GM19238 (cell line): ENCODE measurements around the gene KCNA2.

Source experiments
- DNase-seq: peaks from one replicate; pipeline ENCODE4 v3.0.0; 2011; ENCODE audit warnings: low spot score; ENCODE audit not compliant: insufficient read length

Gene KCNA2

GRCh38 chr1:110605901-110606656 is at the start of gene KCNA2:
Gene KCNA2, minus strand, starts transcription at chr1:110606358. Its CDS starts 1,576 bp downstream, at chr1:110604782.
- no peak for DNase-seq

DNA sequence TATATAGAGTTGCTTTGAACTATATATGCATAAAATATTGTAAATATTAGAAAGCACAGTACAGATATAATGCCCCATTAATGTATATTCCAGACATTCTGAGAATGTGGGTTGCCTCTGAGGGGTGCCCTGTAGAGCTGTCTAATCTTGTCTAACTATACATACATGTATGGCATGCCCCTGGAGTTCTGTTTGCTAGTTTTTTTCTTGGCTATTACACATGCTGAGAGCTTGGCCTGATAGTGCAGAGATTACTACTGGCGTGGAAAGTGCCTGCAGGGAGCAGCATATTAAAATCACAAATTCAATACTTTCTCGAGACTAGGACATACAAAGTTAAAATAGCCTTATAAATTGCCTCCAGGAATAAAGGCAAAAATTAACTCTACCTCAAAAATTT is 44.5 kb upstream of the KCNA2 start:
- DNase-seq, result no peak

GRCh38 chr1:110648417-110648816 is 42.3 kb upstream of the KCNA2 start:
- DNase-seq, result no peak

DNA sequence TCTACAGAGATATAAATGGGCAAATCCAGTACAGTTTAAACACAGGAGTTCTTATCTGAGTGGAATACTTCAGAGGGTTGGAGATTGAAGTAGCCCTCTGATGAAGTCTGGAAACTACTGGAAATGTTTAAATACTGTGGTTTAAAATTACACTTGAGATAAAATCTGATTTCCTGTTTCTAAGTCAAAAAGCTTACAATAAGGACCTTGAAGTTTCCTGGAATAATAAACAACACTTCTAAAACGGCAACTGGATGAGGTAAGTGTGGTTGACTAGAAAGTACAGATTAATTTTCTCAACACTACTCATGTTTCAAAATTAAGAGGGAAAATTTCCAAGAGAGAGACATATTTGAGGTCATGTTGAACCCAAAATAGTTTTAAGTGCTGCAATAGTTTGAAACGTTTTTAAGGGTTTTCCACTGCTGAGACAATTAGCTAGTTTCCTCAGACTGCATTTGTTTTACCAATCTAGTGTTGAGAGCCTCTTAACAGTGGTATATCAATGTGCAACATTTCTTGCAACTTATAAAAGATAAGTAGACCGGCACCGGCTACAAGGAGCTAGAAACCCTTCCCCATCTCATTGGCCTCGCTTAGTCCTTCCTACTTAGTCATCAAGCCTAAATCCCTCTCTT is 41.2 kb upstream of the KCNA2 start:
- no peak for DNase-seq

- DNase-seq, result no peak
These were observed 39.9 kb upstream of the KCNA2 start for GRCh38 chr1:110645821-110646735.

GRCh38 chr1:110645211-110645610 is 39.1 kb upstream of the KCNA2 start:
- DNase-seq, result no peak

DNA sequence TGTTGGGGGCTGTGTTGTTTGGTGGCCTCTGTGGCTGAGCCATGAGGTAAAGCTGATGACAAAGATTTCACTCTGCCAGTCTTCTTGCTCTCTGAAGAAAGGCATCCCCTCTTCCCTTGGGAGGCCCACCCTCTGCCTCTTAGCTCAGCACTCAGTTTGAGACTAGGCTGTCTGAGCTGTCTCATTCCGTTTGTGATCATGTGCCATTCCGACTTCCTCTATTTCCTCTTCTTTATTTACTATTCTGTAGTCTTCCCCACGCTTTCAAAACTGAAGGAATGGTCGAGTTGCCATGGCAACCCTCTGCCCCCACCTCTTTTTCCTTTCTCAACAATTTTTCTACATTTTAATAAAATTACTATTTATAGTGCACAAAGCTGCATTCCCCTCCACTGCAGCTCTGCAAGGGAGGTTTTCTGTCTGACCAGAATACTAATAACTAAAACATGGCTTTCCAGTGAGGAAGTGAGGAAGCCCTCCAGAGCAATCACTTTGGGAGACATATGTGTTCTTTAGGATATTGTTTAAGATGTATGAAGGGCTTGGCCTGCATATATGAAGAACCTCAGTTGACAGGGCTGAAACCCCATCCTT is 37.8 kb upstream of the KCNA2 start:
- DNase-seq, result no peak

GRCh38 chr1:110639724-110640386 is 33.7 kb upstream of the KCNA2 start:
- DNase-seq, result no peak

DNA sequence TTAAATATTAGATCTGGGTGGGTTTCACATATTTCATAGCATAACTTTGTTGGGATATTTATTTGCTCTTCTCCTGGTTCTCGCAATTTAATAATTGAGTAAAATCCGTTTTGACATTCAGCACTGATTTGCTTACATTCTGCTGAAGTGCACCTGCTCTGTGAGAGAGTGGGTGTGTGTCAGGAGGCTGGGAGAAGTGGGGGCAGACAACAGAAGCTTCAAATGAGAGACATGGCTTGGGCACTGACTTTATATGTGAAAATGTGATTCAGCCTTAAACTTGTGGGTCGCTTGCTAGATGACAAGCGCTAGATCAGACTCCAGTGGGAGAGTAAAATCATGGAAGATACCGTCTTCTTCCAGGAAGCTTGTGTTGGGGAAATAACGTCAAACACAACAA is 32.4 kb upstream of the KCNA2 start:
- no peak for DNase-seq

GRCh38 chr1:110638058-110638457 is 31.9 kb upstream of the KCNA2 start:
- DNase-seq, result no peak

- no peak for DNase-seq
These were observed 31.3 kb upstream of the KCNA2 start for GRCh38 chr1:110637475-110637874.

DNA sequence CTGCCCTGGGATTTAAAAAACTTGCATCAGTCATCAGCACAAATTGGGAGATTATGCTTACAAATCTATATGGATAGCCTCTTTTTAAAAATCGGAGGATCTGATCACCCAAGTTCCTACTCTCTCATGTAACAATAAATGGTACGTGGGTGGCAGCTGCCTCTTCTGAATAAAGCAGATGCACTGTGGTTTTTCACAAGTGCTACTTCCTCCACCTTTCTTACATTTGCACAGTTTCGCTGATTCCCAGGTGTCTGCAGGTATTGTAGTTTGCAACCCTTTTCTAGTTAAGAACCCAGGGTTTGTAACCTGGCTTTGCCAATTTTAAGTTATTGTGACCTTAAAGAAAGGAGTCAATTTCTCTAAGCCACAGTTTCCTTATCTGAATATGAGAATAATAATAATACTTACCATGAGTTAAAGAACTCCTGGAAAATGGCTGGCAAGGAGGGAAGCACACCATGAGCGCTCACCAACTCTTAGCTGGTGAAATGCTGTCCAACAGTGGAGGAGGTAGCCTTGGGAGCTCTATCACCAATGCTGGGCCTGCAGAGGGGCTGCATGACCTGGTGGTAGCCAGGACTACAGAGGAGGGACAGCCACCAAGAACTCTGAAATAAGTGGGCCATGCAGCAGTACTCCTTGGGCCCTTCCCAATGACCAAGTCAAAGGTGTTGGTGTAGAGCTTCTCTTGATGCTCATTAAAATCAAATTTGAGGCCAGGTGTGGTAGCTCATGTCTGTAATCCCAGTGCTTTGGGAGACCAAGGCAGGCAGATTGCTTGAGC is 30.2 kb upstream of the KCNA2 start:
- no peak for DNase-seq

DNA sequence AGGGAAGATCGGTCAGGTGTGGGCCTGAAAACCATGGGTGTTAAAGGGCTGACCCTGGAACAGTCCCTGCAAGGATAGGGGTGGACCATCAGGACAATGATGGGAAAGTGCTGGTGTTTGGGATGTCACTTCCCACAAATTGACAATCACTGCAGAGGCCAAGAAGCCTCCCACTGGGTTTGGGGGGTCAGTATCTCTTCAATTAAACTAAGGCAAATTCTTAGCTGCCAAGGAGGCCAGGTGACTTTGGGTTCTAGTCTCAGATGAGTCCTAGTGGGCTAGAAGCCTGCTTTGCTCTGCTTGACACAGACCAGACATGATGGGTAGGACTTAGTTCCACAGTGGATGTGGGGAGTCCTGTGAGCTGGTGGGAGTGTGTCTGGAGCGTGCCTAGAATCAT is 29.3 kb upstream of the KCNA2 start:
- no peak for DNase-seq

- DNase-seq, result peak; percentile 43
These were observed 28.5 kb upstream of the KCNA2 start for GRCh38 chr1:110634455-110635311.

DNA sequence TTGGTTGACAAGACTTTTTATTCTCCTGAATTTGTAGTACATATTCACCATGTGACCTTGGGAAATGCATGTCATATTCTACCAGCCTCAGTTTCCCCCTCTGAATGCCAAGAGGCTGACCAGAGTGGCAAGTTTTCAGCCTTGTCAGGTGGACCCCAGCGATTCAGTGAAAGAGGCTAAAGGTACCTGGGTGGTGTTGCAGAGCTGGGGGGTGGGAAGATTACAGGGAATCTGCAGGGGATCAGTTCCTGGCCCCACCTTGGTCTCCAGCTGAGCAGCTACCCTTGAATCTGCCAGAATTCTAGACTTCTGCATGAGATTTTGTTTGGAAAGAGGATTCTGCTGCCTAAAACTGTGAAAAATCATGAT is 27.9 kb upstream of the KCNA2 start:
- no peak for DNase-seq

- DNase-seq, result no peak
These were observed 27.5 kb upstream of the KCNA2 start for GRCh38 chr1:110633646-110634030.

DNA sequence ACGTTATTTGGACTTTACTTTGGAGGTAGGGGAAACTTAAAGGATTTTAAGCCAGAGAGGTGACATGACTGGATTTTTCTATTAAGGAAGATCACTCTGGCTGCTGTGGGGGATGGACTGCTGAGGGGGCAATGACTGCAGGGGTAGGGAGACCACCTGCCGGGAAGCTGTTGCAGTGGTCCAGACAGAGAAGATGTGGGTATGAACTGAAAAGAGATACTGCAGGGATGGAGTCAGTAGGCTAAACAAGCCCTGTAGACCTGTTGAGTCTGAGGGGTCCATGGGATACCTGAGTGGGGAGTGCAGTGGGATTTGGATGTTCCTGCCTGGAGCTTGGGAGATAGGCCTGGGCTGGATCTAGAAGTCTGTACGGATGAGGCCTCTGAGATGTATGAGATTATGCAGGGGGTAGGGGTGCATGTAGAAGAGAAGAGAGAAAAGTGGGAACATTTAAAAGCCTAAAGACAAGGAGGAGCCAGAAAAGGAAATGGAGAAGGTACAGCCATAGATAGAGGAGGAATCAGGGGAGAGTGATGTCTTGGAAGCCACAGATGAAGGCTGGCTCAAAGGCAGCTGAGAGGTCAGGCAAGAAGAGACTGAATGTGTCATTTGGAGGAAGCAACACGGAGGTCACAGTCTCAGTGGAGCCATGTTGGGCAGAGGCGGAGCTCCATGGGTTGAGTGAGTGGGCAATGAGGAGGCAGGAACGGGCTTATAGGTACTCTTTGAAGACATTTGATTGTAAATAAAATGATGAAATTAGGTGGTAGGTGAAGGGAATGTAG is 25.9 kb upstream of the KCNA2 start:
- no peak for DNase-seq

- DNase-seq, result peak; percentile 44
These were observed 24.9 kb upstream of the KCNA2 start for GRCh38 chr1:110630839-110631663.
